Fibroblast of lung (primary cell): Measurements from ENCODE around the gene CHD9. TPM values are rescaled to one million over a fixed set of nuclear protein-coding genes. Genes with fewer than 3 reads are reported as not detected.

Experiments used
- DNase-seq, 2 donors: peaks; one replicate each; pipeline versions ENCODE4 v3.0.0 to v3.0.0-alpha.2; 2010; ENCODE audit warnings: low read depth in 2 of 2
- H2AFZ ChIP-seq: 2 replicates; pipeline ENCODE4 v1.5.1; 2012; ENCODE audit warnings: low read length, control low read depth, inconsistent platforms
- H3K27ac ChIP-seq: 2 replicates; pipeline ENCODE4 v1.5.1; 2011; ENCODE audit warnings: low read length, control low read depth; ENCODE audit not compliant: insufficient read depth
- H3K27me3 ChIP-seq: 2 replicates; pipeline ENCODE4 v1.5.1; 2011; ENCODE audit warnings: mild to moderate bottlenecking, low read length; ENCODE audit not compliant: control insufficient read depth, insufficient read depth
- H3K36me3 ChIP-seq: 2 replicates; pipeline ENCODE4 v1.5.1; 2011; ENCODE audit warnings: low read length; ENCODE audit not compliant: control insufficient read depth, insufficient read depth
- H3K4me1 ChIP-seq: 2 replicates; pipeline ENCODE4 v1.5.1; 2011; ENCODE audit warnings: low read length; ENCODE audit not compliant: control insufficient read depth, insufficient read depth; ENCODE audit errors: extremely low read depth
- H3K4me2 ChIP-seq: 2 replicates; pipeline ENCODE4 v1.5.1; 2011; ENCODE audit warnings: low read length, control low read depth; ENCODE audit not compliant: insufficient read depth; ENCODE audit errors: extremely low read depth
- H3K4me3 ChIP-seq, 4 experiments: fragments of 200-600 bp in 1 of 4; sonication (generic) in 1 of 4; replicated peaks in 1 of 4; 2 replicates each; pipeline ENCODE4 v1.5.1; 2011 to 2016; ENCODE audit warnings: low read length in 4 of 4, low read depth in 3 of 4, mild to moderate bottlenecking in 3 of 4, control low read depth in 2 of 4, inconsistent platforms in 1 of 4, mixed read lengths in 1 of 4; ENCODE audit not compliant: insufficient read depth in 1 of 4; ENCODE audit errors: control extremely low read depth in 1 of 4
- H3K79me2 ChIP-seq: 2 replicates; pipeline ENCODE4 v1.5.1; 2012; ENCODE audit warnings: mild to moderate bottlenecking, low read length, inconsistent platforms; ENCODE audit not compliant: control insufficient read depth, insufficient read depth
- H3K9ac ChIP-seq: 2 replicates; pipeline ENCODE4 v1.5.1; 2011; ENCODE audit warnings: mild to moderate bottlenecking, low read length, control low read depth; ENCODE audit not compliant: insufficient read depth
- H3K9me3 ChIP-seq: 2 replicates; pipeline ENCODE4 v1.5.1; 2012; ENCODE audit warnings: low read depth, low read length; ENCODE audit not compliant: control insufficient read depth, insufficient read depth
- H4K20me1 ChIP-seq: 2 replicates; pipeline ENCODE4 v1.5.1; 2011; ENCODE audit warnings: low read length; ENCODE audit not compliant: control insufficient read depth, insufficient read depth; ENCODE audit errors: extremely low read depth
- EZH2 ChIP-seq: IDR thresholded peaks from 2 replicates; pipeline ENCODE4 v1.5.1; 2012; ENCODE audit warnings: low read length, control low read depth, mild to moderate bottlenecking; ENCODE audit errors: missing control alignments
- polyA plus RNA-seq, 2 donors: library from polyadenylated mRNA; depleted of rRNA in 1 of 2; stranded (reverse) in 1 of 2; unstranded in 1 of 2; fragments of >200 nt; gene quantifications; 2 replicates each; pipeline ENCODE4 v1.2.1, GENCODE V29; 2011 to 2012; ENCODE audit warnings: missing spikeins in 1 of 2
- total RNA-seq: library from RNA; depleted of rRNA; stranded (reverse); fragments of >200 nt; gene quantifications from 2 replicates; pipeline ENCODE4 v1.2.1, GENCODE V29; 2014
- TF ChIP-seq, protein P1 (sequence below), 2 donors: IDR thresholded peaks in 1 of 2; conservative IDR thresholded peaks in 1 of 2; 1 replicate in 1 of 2; 2 replicates in 1 of 2; pipeline ENCODE4 v1.5.1; 2011 to 2012; ENCODE audit warnings: low read length in 2 of 2, control low read depth in 1 of 2, inconsistent platforms in 1 of 2, low read depth in 1 of 2, mild to moderate bottlenecking in 1 of 2

The CHD9 gene
- total and polyA plus RNA-seq, 2 donors (not counting 1 experiment from before 2014, with no cell fraction given): 32.9 to 60.9 TPM

- no peaks in the 10 kb centered on the region for H3K9me3 ChIP-seq
- H3K79me2 ChIP-seq: no peaks in the 10 kb centered on the region
- H4K20me1 ChIP-seq: no peaks in the 10 kb centered on the region
- no peak overlapping the region for H2AFZ ChIP-seq
- no peaks in the 10 kb centered on the region for H3K27me3 ChIP-seq
- H3K9ac ChIP-seq: no peak overlapping the region
- no peak for DNase-seq
- H3K36me3 ChIP-seq: no peaks in the 10 kb centered on the region
- no peaks in the 10 kb centered on the region for H3K4me1 ChIP-seq
- H3K4me3 ChIP-seq: no peak overlapping the region
- no peak overlapping the region for H3K27ac ChIP-seq
- no peak overlapping the region for H3K4me2 ChIP-seq
- TF ChIP-seq EZH2: no peak
- TF ChIP-seq, protein P1, sequence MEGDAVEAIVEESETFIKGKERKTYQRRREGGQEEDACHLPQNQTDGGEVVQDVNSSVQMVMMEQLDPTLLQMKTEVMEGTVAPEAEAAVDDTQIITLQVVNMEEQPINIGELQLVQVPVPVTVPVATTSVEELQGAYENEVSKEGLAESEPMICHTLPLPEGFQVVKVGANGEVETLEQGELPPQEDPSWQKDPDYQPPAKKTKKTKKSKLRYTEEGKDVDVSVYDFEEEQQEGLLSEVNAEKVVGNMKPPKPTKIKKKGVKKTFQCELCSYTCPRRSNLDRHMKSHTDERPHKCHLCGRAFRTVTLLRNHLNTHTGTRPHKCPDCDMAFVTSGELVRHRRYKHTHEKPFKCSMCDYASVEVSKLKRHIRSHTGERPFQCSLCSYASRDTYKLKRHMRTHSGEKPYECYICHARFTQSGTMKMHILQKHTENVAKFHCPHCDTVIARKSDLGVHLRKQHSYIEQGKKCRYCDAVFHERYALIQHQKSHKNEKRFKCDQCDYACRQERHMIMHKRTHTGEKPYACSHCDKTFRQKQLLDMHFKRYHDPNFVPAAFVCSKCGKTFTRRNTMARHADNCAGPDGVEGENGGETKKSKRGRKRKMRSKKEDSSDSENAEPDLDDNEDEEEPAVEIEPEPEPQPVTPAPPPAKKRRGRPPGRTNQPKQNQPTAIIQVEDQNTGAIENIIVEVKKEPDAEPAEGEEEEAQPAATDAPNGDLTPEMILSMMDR (conservative IDR thresholded peaks at IDR 0.05 in 1 of 2, IDR thresholded peaks at IDR 0.05 in 1 of 2; ENCODE audit: low read depth in 1 of 2, low read length in 2 of 2): no peak
Measured at GRCh38 chr16:53281859-53282258, 227.1 kb downstream of the CHD9 start.

DNA sequence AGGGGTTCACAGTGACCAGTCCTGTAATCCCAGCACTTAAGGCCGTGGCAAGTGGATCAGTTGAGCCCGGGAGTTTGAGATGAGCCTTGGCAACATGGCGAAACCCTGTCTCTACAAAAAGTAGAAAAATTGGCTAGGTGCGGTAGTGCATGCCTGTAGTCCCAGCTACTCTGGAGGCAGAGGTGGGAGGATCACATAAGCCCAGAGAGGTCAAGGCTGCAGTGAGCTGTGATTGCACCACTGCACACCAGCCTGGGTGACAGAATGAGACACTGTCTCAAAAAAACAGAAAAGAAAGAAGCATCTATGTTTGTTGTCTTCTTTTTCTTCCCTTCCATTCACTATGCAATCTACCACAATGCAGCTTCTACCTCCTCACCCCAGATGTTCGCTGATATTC lies 227.5 kb downstream of the CHD9 start:
- Histone ChIP-seq H3K36me3 (no peaks in the 10 kb centered on the region), H3K4me2 (no peak overlapping the region), H3K4me3 (no peak overlapping the region), H3K27me3 (no peaks in the 10 kb centered on the region), H3K79me2 (no peaks in the 10 kb centered on the region), H3K9ac (no peak overlapping the region), H3K9me3 (no peaks in the 10 kb centered on the region), H4K20me1 (no peaks in the 10 kb centered on the region), H3K27ac (no peak overlapping the region), H3K4me1 (no peaks in the 10 kb centered on the region), H2AFZ (no peak overlapping the region)
- TF ChIP-seq, protein P1 (conservative IDR thresholded peaks at IDR 0.05 in 1 of 2, IDR thresholded peaks at IDR 0.05 in 1 of 2; ENCODE audit: low read depth in 1 of 2, low read length in 2 of 2): no peak
- no peak for TF ChIP-seq EZH2
- no peak for DNase-seq

GRCh38 chr16:53282975-53283946 lies 228.5 kb downstream of the CHD9 start:
- TF ChIP-seq, protein P1 (conservative IDR thresholded peaks at IDR 0.05 in 1 of 2, IDR thresholded peaks at IDR 0.05 in 1 of 2; ENCODE audit: low read depth in 1 of 2, low read length in 2 of 2): peak; percentile 55 to 68
- TF ChIP-seq EZH2: no peak
- Histone ChIP-seq H3K4me3 (no peak overlapping the region), H2AFZ (no peak overlapping the region), H3K79me2 (no peaks in the 10 kb centered on the region), H4K20me1 (no peaks in the 10 kb centered on the region), H3K36me3 (no peaks in the 10 kb centered on the region), H3K4me1 (no peaks in the 10 kb centered on the region), H3K27me3 (no peaks in the 10 kb centered on the region), H3K4me2 (no peak overlapping the region), H3K27ac (no peak overlapping the region), H3K9ac (no peak overlapping the region), H3K9me3 (no peaks in the 10 kb centered on the region)
- peak; percentile 32 to 63 for DNase-seq
